T-helper 1 cell (primary cell): ENCODE measurements around the gene LRRC32.
"Not testable (repeated sequence)": the region's sequence is repeated elsewhere in the genome, so short reads cannot be mapped to it uniquely, and the experiment has no call there.

Experiments used
- DNase-seq, 5 donors: peaks; one replicate each; pipeline ENCODE4 v3.0.0-alpha.2; 2012 to 2020

Gene LRRC32

DNA sequence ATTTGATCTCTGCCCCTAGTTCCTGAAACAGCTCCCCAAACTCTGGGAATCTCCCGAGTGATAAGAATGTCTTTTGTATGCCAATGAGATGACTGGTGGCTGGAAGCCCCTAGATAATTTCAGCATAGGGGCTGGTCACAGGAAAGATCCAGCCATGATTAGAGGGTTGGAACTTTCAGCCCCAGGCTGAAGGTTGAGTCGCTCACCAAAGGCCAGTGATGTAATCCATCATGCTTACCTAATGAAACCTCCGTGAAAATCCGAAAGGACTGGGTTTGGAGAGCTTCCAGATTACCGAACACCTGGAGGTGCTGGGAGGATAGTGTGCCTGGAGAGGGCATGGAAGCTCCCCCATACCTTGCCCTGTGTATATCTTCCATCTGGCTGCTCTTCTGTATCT lies 26.0 kb downstream of the LRRC32 start:
- no peak for DNase-seq

- not testable (repeated sequence) for DNase-seq
Measured at GRCh38 chr11:76643711-76644110, 26.8 kb downstream of the LRRC32 start.

DNA sequence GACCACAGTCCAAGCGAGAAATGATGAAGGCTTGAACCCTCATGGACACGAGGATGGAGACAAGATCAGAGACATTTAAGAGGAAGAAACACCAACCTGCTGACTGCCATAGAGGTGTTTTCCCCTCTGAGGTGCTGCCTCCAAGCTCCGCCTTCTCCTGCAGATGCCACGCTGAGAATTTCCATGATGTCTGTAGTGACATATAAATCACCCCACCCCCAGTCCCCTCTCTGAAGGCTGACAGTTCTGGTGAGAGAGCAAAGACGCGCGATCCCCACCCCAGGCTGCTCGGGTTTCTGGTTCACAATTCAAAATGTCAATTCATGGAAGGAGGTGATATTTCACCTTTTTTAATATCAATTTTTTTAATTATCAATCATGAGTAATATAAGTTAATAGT lies 28.2 kb downstream of the LRRC32 start:
- DNase-seq: peak in 1 of 5 donors; percentile 10

- no peak for DNase-seq
Measured at GRCh38 chr11:76641905-76642304, 28.6 kb downstream of the LRRC32 start.

DNA sequence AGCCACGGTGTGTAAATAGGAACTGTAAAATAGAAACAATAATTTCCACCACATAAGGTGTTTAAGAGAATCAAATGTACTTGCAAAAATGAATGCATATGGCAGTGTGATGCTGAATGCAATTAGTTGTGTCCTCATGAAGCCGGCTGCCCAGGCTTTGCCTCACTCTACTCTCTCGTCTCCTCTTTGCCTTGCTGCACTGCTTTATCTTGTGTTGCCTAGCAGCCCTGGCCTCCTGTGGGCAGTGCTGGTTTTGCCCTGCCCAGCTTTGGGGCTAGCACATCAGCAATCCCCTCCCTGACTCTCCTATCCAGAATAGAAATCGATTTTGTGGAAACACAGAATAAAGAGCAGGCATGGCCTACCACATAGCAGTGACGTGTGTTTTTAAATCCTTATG lies 30.0 kb downstream of the LRRC32 start:
- DNase-seq: no peak

DNA sequence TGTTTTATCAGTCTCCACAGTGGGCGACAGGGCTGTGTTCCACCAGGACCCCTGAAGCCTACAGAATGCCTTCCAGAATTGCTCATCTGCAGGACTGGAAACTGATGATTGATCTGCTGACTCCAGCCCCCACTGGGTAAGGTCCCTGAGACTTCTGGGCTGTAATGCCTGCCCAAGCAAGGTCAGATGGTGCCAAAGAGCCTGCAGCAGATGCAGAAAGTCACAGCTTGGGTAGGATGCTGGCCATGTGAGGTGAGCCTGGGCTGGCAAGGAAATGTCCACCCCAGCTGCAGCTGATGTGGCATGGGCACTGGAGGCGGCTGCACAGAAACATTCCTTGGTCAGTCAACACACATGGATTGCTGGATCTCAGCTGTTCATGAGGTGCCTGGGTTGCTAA lies 30.9 kb downstream of the LRRC32 start:
- DNase-seq: no peak

GRCh38 chr11:76638270-76639197 lies 32.0 kb downstream of the LRRC32 start:
- no peak for DNase-seq

DNA sequence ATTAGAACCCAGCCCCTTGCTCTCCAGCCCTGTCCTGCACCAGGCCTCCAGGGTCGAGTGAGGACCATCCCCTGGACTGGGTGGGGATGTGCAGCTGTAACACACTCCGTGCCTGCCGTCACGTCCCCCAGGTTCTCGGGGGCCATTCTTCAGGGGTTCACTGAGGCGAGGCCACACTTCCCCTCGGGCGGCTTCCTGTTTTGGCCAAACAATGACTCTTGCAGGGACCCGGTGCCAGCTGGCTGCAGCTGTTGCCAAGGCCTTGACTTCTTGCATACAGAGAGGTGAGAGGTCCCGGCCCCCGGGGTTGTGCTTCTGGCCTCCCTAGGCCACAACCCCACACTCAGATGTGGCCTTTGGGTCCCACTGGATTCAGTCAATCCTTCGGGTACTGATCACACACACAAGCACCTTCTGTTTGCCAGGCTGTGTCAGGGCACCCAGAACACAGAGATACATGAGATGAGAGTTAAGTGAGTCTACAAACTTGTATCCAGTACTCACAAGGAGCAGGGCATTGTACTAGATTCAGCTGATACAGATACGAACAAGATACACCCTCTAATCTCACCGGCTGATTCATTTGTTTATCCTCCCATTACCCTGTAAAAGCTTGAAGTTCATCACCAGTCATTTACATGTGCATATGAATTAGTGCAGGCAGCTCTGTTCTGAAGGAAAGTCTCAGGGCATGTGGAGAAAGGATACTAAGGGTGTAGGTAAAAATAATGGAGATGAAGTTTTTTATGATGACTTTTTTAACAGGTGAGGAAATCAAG lies 32.9 kb downstream of the LRRC32 start:
- DNase-seq: no peak

- DNase-seq: no peak
Measured at GRCh38 chr11:76636826-76637460, 33.6 kb downstream of the LRRC32 start.

DNA sequence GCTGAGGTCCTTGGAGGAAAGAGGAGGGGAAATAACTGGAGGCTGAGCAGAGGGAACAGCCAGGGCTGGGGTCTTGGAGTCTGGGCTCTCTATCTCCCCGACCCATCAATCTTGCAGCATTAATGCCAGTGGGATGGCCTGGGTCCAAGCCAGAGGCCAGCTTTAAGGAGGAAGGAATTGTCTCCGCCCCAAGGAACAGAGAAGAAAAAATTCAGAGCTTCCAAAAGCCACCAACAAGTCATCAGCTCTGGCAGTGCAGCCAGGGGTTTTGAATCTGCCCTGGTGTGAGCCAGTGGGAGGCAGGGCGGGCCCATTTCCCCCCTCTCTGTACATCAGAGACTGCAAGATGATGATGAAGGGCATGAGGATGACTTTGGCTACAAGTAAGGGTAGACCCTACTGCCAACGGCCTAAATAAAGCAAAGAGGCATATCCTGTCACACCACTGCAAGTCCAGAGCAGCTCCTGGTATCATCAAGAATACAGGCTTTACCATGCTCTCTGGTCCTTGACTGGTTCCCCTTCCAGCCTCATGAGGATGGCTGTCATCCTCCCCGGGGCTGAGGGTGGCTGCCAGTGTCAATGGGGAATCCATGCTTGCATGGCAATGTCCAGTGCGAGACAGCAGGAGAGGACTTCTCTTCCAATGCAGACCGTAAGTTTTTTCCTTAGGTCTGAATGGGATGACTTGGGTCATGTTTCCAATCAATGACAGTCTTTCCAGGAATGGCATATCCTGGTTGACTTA lies 34.4 kb downstream of the LRRC32 start:
- no peak for DNase-seq

GRCh38 chr11:76634886-76635285 lies 35.7 kb downstream of the LRRC32 start:
- DNase-seq: no peak

DNA sequence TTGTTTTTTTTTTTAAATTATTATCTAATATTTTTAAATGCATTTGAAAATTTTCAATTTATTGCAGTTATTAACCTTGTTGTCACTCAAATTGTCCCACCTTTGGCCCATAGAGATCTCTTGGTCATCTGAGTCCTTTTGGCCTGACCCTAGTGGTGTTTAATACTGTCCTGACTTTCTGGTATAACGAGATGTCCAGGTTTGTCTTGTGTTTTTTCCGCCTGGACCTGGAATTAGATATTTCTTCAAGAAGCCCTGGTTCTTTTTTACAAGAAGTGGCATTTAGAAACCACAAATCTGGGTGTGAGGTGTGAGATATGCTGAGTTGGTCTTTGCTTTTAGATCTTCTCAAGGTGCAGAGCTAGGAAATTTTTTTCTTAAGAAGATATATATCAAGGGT lies 38.1 kb downstream of the LRRC32 start:
- DNase-seq: no peak

- DNase-seq: no peak
Measured at GRCh38 chr11:76631566-76632308, 38.8 kb downstream of the LRRC32 start.

- DNase-seq: no peak
Measured at GRCh38 chr11:76630600-76631281, 39.8 kb downstream of the LRRC32 start.

DNA sequence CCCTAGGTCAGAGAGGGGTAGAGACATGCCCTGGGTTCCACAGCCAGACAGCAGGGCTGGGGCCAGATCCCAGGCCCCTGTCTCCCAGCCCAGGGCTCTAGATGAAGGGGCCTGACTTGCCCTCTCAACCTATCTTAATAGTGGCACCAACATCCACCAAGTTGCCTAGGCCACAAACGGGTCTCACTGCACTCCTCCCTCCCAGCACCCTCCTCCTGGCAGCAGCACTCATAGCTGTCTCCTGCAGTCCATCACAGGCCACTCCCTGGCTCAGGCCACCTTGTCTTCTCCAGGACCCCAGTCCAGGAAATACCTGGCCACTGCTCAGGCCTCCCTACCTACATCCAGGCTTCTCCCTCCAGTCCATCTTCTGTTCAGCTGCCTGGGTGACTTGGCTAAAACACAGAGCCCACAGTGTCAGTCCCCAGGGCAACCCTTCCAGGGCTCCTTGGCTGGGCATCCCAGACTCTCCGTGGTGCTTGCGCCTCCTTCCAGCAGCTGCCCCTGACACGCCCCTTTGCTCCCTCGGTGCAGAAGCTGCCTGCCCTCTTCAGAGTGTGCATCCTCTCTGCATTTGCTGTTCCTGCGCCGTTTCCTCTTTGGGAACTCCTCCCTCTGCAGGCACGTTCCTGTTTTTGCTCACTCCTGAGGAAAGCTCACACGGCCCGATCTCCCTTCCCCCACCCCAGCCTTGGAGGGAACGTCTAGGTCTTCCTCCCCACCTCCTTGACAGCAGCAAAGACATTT lies 40.5 kb downstream of the LRRC32 start:
- DNase-seq: peak in 1 of 5 donors; percentile 23

DNA sequence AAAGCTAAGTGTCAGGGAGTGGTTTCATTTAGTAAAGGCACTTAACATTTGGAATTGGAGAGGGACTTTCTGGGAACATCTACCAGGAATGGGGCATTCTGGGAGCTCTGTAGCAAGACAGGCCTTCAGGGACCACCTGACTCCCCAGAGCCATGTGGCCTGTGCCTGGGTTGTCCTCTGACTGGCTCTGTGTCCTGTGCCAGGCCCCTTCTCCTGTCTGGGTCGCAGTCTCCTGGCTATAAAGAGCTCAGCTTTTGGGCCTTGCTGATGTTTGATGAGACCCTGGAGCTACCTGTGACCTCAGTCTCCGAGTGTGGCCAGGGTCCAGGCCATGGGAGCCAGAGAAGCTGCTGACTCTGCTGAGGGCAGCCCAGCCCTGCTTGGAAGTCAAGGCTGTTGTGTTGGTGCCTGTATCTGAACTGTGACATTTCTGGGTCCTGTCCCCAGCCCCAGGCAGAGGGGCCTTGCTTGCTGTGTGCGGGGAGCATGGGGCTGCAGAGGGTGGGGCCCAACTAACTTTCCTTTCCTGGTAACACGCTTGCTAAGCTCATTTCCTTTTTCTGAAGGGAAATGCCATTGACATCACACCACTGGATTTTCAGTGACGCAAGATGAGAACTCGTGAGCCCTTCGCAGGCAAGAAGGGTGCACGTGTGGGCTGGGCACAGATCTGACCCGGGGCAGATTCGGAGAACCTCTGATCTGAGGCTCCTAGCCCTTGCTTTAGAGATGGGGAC lies 41.3 kb downstream of the LRRC32 start:
- peak in 2 of 5 donors; percentile 8 to 83 for DNase-seq

DNA sequence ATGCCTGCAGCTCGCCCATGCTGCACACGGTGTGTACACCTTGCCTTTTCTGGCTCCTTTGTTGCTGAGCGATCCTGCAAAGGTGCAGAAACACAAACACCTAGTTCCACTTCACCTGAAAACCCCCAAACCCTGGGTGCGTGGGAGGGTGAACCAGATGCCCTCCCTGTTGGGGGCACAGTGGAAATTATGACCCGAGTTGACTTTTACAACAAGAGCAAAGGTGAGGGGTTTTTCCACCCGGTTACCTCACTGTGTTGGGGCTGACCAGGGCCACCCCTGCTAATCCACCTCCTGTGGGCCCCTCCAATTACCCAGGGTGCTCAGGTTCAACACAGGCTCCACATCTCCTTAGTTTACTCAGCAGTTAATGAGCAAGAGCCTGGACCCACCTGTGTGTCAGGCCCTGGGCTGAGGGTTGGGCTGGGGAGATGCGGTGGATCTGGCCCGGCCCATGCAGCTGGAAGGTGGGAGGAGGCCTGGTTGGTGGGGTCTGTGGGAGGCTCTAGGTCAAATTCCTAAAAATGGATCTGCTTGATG lies 42.1 kb downstream of the LRRC32 start:
- DNase-seq: no peak

DNA sequence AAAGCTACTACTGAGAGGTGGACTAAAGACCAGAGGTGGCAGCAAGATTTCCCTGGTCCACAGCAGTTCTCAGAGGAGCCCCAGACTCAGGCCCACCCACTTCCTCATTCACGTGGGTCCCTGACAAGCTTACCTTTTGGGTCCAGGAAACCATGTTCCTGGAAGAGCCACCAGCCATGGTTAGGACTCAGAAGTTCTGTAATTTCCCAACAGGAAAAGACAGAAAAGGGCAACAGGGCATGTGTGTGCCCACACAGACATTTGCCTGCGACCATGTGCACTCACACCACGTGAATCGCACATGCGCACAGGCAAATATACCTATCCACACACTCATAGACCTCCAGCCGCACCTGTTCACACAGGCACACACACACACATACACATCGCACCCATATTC lies 42.9 kb downstream of the LRRC32 start:
- DNase-seq: no peak

GRCh38 chr11:76626921-76627401 lies 43.6 kb downstream of the LRRC32 start:
- peak in 1 of 5 donors; percentile 80 for DNase-seq
